Measurements from ENCODE around the gene GNAS. TPM values are rescaled to one million over a fixed set of nuclear protein-coding genes. Genes with fewer than 3 reads are reported as not detected.
"Not testable (repeated sequence)": the region's sequence is repeated elsewhere in the genome, so short reads cannot be mapped to it uniquely, and the experiment has no call there.

The GNAS gene
- total RNA-seq, 4 donors from 2014 or later, result 334 to 533 (median 451) TPM

DNA sequence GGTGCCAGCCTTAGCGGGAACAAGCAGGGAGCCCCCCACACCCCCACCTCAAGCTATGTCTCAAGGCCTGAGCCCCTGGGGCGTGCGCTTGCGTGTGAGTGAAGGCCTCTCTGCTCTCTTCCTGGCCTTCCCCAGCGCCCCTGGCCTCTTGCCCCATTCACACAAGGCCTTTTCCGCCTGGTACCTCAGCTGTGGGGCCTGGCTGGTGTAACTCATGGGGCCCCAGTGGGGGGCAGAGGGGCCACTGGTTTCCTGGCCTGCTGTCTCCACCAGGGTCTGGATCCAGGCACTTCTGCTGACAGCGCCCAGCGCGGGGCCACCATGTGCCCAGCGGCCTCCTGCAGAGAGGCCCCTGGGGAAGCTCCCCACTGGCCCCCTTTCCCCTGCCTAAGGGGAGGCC is 36.5 kb upstream of the GNAS start:
- Histone ChIP-seq H3K36me3 (no peaks in the 10 kb centered on the region), H3K27me3 (peaks cover 10% of the 10 kb centered on the region), H3K4me3 (no peak overlapping the region), H3K9me3 (no peaks in the 10 kb centered on the region), H3K27ac (no peak overlapping the region), H3K4me1 (no peaks in the 10 kb centered on the region)
- DNase-seq (ENCODE audit: low spot score in 2 of 2), result no peak
- WGBS, result no CpG with 5 or more reads among the region's 10 CpGs
- TF ChIP-seq EP300 (IDR thresholded peaks at IDR 0.05), result no peak
- TF ChIP-seq, protein P1, sequence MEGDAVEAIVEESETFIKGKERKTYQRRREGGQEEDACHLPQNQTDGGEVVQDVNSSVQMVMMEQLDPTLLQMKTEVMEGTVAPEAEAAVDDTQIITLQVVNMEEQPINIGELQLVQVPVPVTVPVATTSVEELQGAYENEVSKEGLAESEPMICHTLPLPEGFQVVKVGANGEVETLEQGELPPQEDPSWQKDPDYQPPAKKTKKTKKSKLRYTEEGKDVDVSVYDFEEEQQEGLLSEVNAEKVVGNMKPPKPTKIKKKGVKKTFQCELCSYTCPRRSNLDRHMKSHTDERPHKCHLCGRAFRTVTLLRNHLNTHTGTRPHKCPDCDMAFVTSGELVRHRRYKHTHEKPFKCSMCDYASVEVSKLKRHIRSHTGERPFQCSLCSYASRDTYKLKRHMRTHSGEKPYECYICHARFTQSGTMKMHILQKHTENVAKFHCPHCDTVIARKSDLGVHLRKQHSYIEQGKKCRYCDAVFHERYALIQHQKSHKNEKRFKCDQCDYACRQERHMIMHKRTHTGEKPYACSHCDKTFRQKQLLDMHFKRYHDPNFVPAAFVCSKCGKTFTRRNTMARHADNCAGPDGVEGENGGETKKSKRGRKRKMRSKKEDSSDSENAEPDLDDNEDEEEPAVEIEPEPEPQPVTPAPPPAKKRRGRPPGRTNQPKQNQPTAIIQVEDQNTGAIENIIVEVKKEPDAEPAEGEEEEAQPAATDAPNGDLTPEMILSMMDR (IDR thresholded peaks at IDR 0.05), result no peak
- TF ChIP-seq POLR2AphosphoS5 (IDR thresholded peaks at IDR 0.05), result no peak

DNA sequence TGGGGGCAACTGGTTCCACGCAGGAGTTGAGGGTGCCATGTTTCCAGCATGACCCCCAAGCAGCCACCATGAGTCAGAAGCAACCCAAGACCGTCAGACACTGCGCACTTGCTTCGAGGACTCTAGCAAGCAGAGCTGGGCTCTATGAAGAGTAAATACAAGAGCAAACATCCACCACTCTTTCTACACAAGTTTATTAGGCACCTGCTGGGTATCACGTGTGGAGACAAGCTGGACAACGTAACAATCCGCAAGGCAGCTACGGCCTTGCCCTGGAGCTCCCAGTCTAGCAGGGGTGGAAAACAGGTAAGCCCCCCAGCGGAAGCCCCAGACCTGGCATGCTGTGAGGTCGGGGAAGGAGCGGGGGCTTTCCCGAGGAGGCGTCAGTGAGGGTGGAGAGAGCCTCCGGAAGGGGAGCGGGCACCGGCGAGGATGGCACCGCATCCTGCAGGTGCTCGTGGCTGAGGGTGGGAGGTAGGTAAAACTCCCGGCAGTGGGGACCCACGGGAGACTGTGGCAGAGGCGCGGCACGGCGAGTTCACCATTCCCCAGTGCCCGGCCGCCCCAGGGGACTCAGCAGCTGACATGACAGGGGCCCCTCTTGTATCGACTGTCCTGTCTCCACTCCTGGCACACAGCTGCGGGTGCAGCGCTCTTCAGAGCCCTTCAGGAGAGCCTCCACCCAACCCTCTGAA is 35.4 kb upstream of the GNAS start:
- TF ChIP-seq, protein P1 (IDR thresholded peaks at IDR 0.05), result no peak
- no peak for TF ChIP-seq POLR2AphosphoS5 (IDR thresholded peaks at IDR 0.05)
- no peak for TF ChIP-seq EP300 (IDR thresholded peaks at IDR 0.05)
- TF ChIP-seq POLR2A (IDR thresholded peaks at IDR 0.05), result no peak

DNA sequence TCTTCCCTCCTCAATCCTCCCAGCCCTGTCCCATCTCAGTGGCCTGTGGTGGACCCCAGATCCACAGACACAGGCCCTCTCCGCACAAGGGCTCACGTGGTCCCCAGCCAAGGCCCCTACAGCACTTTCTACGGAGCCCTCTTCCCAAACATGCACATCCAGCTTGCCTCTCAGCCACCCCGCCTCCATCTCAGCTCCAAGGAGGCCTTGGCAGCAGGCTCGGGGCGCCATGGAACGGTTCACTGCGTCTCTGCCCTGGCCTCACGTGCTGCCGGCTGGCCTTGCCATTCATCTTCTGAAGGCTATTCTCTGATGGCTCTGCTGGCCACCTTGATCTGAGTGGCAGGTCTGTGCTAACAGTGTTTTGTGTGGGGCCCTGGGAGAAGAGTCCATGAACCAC is 34.8 kb upstream of the GNAS start:
- no peaks in the 10 kb centered on the region for H3K9me3 ChIP-seq
- peaks cover 3% of the 10 kb centered on the region for H3K27me3 ChIP-seq
- DNase-seq (ENCODE audit: low spot score in 2 of 2), result no peak
- 89% methylated on average over 10 of the region's 10 CpGs for WGBS
- no peak overlapping the region for H3K4me3 ChIP-seq
- no peaks in the 10 kb centered on the region for H3K4me1 ChIP-seq
- H3K27ac ChIP-seq, result no peak overlapping the region
- no peak for TF ChIP-seq POLR2AphosphoS5 (IDR thresholded peaks at IDR 0.05)
- TF ChIP-seq POLR2A (IDR thresholded peaks at IDR 0.05), result no peak
- TF ChIP-seq, protein P1 (IDR thresholded peaks at IDR 0.05), result no peak
- no peak for TF ChIP-seq EP300 (IDR thresholded peaks at IDR 0.05)
- H3K36me3 ChIP-seq, result no peaks in the 10 kb centered on the region

More for the DNA sequence above, 35.4 kb upstream of the GNAS start:
- no peaks in the 10 kb centered on the region for H3K4me1 ChIP-seq
- H3K4me3 ChIP-seq, result no peak overlapping the region
- no peak overlapping the region for H3K27ac ChIP-seq
- H3K9me3 ChIP-seq, result no peaks in the 10 kb centered on the region
- no peaks in the 10 kb centered on the region for H3K36me3 ChIP-seq
- 89% methylated on average over 24 of the region's 30 CpGs for WGBS
- peaks cover 8% of the 10 kb centered on the region for H3K27me3 ChIP-seq
- no peak for DNase-seq (ENCODE audit: low spot score in 2 of 2)

DNA sequence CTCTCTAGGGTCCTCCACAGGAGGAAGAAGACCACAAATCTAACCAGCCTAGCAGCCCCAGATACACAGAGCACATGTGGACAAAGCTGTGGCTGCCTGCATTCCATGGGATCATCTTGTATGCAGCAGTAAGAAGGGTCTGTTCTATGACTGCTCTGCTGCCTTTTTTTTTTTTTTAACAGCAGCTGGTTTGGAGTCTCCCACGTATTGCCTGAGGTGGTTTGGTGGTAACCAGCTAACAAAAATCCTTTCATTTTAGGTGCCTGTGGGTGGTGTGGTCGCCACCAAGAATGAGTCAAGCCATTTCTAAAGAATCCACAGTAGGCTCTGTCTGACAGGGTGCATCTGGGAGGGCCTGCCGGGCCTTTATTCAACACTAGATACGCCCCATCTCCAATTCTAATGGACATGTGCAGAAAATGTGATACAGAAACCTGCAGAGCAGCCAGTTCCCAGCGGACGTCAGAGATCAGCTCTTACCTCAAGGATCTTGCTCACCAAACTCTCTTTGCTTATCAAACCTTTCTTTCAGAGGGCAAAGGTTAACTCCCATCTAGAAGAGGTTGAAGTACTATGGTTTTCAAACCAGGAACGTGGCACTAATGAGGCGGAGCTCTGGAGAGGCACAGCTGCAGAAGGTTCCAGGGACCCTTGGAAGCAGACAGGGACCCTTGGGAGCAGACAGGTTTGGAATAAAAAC is 33.8 kb upstream of the GNAS start:
- Histone ChIP-seq H3K4me1 (no peaks in the 10 kb centered on the region), H3K9me3 (no peaks in the 10 kb centered on the region), H3K27ac (no peak overlapping the region), H3K36me3 (no peaks in the 10 kb centered on the region), H3K27me3 (peaks cover 3% of the 10 kb centered on the region), H3K4me3 (no peak overlapping the region)
- TF ChIP-seq POLR2A (IDR thresholded peaks at IDR 0.05) (no peak), POLR2AphosphoS5 (IDR thresholded peaks at IDR 0.05) (no peak), EP300 (IDR thresholded peaks at IDR 0.05) (no peak)
- TF ChIP-seq, protein P1 (IDR thresholded peaks at IDR 0.05), result no peak
- DNase-seq (ENCODE audit: low spot score in 2 of 2), result no peak
- WGBS, result 50% methylated on average over 8 of the region's 8 CpGs

DNA sequence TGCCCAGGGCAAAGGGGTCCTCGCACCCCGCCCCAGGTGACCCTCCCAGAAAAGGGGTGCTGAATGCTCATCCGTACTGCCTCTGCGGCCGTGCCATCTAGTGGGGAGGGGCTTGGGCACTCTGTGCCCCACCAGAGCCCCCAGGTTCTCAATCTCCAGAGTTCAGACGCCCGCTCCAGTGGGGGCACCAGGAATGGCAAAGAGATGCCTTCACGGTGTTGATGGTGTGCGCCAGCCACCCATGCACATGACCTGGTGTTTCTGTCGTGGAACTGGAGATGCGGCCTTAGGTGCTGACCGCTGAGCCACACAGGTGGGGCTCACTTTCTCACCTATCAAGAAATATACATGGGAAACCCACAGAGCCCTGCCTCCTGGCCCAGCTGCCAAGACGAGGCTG is 32.6 kb upstream of the GNAS start:
- TF ChIP-seq POLR2A (IDR thresholded peaks at IDR 0.05), result no peak
- no peak for TF ChIP-seq EP300 (IDR thresholded peaks at IDR 0.05)
- TF ChIP-seq, protein P1 (IDR thresholded peaks at IDR 0.05), result no peak
- Histone ChIP-seq H3K9me3 (no peaks in the 10 kb centered on the region), H3K4me3 (no peak overlapping the region), H3K27me3 (peaks cover 3% of the 10 kb centered on the region), H3K27ac (no peak overlapping the region), H3K4me1 (no peaks in the 10 kb centered on the region), H3K36me3 (no peaks in the 10 kb centered on the region)
- 91% methylated on average over 8 of the region's 13 CpGs for WGBS
- no peak for DNase-seq (ENCODE audit: low spot score in 2 of 2)

DNA sequence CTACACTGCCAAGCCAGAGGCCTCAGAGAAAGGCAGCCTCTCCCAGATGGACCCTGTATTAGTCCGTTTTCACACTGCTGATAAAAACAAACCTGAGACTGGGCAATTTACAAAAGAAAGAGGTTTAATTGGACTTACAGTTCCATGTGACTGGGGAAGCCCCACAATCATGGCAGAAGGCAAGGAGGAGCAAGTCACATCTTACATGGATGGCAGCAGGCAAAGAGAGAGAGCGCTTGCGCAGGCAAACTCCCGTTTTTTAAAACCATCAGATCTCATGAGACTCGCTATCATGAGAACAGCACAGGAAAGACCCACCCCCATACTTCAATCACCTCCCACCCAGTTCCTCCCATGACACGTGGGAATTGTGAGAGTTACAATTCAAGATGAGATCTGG is 32.0 kb upstream of the GNAS start:
- not testable (repeated sequence) for H3K27ac ChIP-seq; H3K36me3 ChIP-seq; H3K27me3 ChIP-seq; H3K4me3 ChIP-seq; DNase-seq (ENCODE audit: low spot score in 2 of 2); H3K4me1 ChIP-seq; H3K9me3 ChIP-seq
- 83% methylated on average over 6 of the region's 6 CpGs for WGBS

All from suprapubic skin (tissue), 4 donors.